SW 1271 (cell line): Measurements from ENCODE around the gene GBX2.
A peak's percentile ranks its signal among the peaks of the same experiment; 100 is the strongest.

Source experiments
- DNase-seq, 2 experiments: peaks; one replicate each; lab custom pipeline; 2025; lab: John Stamatoyannopoulos, UW

Gene GBX2

GRCh38 chr2:236167297-236168109, 683 bp downstream of the GBX2 start:
- peak in 1 of 2 experiments; percentile 26 for DNase-seq

GRCh38 chr2:236166796-236167296, 1.3 kb downstream of the GBX2 start:
- peak in 1 of 2 experiments; percentile 26 for DNase-seq

- DNase-seq = no peak
Observed at GRCh38 chr2:236165842-236166795, 2.1 kb downstream of the GBX2 start.

- DNase-seq = no peak
Observed at GRCh38 chr2:236164925-236165841, 3.0 kb downstream of the GBX2 start.

- peak in 1 of 2 experiments; percentile 31 for DNase-seq
Observed at GRCh38 chr2:236164201-236164924, 3.8 kb downstream of the GBX2 start.

GRCh38 chr2:236163471-236164200, 4.5 kb downstream of the GBX2 start:
- DNase-seq = no peak

- DNase-seq = no peak
Observed at GRCh38 chr2:236162882-236163470, 5.2 kb downstream of the GBX2 start.

- no peak for DNase-seq
Observed at GRCh38 chr2:236162031-236162845, 5.9 kb downstream of the GBX2 start.

GRCh38 chr2:236161531-236161930, 6.7 kb downstream of the GBX2 start:
- DNase-seq = no peak

GRCh38 chr2:236161082-236161462, 7.1 kb downstream of the GBX2 start:
- no peak for DNase-seq

GRCh38 chr2:236160366-236161081, 7.7 kb downstream of the GBX2 start:
- DNase-seq = no peak

GRCh38 chr2:236159778-236160170, 8.4 kb downstream of the GBX2 start:
- no peak for DNase-seq

- no peak for DNase-seq
Observed at GRCh38 chr2:236158969-236159777, 9.0 kb downstream of the GBX2 start.

- no peak for DNase-seq
Observed at GRCh38 chr2:236157815-236158498, 10.2 kb downstream of the GBX2 start.

- no peak for DNase-seq
Observed at GRCh38 chr2:236157366-236157765, 10.8 kb downstream of the GBX2 start.

- no peak for DNase-seq
Observed at GRCh38 chr2:236156860-236157194, 11.4 kb downstream of the GBX2 start.
